Measurements from ENCODE around the gene MKNK1.
A peak's percentile ranks its signal among the peaks of the same experiment; 100 is the strongest.

The MKNK1 gene

GRCh38 chr1:46536527-46536926 is 67.5 kb downstream of the MKNK1 start:
- DNase-seq, result no peak

- DNase-seq, result no peak
Observed at GRCh38 chr1:46535063-46535462, 69.0 kb downstream of the MKNK1 start.

GRCh38 chr1:46533179-46533864 is 70.7 kb downstream of the MKNK1 start:
- DNase-seq, result peak; percentile 64

GRCh38 chr1:46532498-46533178 is 71.4 kb downstream of the MKNK1 start:
- DNase-seq, result peak; percentile 73

- no peak for DNase-seq
Observed at GRCh38 chr1:46532095-46532494, 72.0 kb downstream of the MKNK1 start.

- no peak for DNase-seq
Observed at GRCh38 chr1:46530791-46531409, 73.2 kb downstream of the MKNK1 start.

- DNase-seq, result no peak
Observed at GRCh38 chr1:46530311-46530710, 73.8 kb downstream of the MKNK1 start.

- DNase-seq, result no peak
Observed at GRCh38 chr1:46529031-46529630, 74.9 kb downstream of the MKNK1 start.

- DNase-seq, result peak; percentile 12
Observed at GRCh38 chr1:46528297-46528955, 75.6 kb downstream of the MKNK1 start.

- peak; percentile 69 for DNase-seq
Observed at GRCh38 chr1:46527474-46528296, 76.4 kb downstream of the MKNK1 start.

- peak; percentile 42 for DNase-seq
Observed at GRCh38 chr1:46526691-46527291, 77.3 kb downstream of the MKNK1 start.

- DNase-seq, result peak; percentile 81
Observed at GRCh38 chr1:46526013-46526690, 77.9 kb downstream of the MKNK1 start.

- peak; percentile 75 for DNase-seq
Observed at GRCh38 chr1:46525253-46525983, 78.7 kb downstream of the MKNK1 start.

- no peak for DNase-seq
Observed at GRCh38 chr1:46524843-46525242, 79.2 kb downstream of the MKNK1 start.

- peak; percentile 71 for DNase-seq
Observed at GRCh38 chr1:46523496-46524353, 80.3 kb downstream of the MKNK1 start.

GRCh38 chr1:46522969-46523320 is 81.1 kb downstream of the MKNK1 start:
- no peak for DNase-seq

GRCh38 chr1:46522184-46522968 is 81.7 kb downstream of the MKNK1 start:
- no peak for DNase-seq

- DNase-seq, result no peak
Observed at GRCh38 chr1:46521414-46521813, 82.7 kb downstream of the MKNK1 start.

Measured in NCI-H69 (cell line).